ENCODE results near the gene CD7.
"Not testable (repeated sequence)": the region's sequence is repeated elsewhere in the genome, so short reads cannot be mapped to it uniquely, and the experiment has no call there.

- not testable (repeated sequence) for TF ChIP-seq EP300, POLR2A (IDR thresholded peaks at IDR 0.05)
Observed at GRCh38 chr17:82359451-82360074, 42.2 kb upstream of the CD7 start.
